ENCODE data around the gene EFNA1. TPM values are rescaled to one million over a fixed set of nuclear protein-coding genes. Genes with fewer than 3 reads are reported as not detected.
"Not testable (repeated sequence)": the region's sequence is repeated elsewhere in the genome, so short reads cannot be mapped to it uniquely, and the experiment has no call there.

The EFNA1 gene
- polyA plus RNA-seq, 3 donors = 60.4 to 78.9 (median 65.0) TPM

GRCh38 chr1:155113450-155113980 lies 14.2 kb upstream of the EFNA1 start:
- DNase-seq (ENCODE audit: extremely low read depth in 1 of 11, low read depth in 9 of 11, low spot score in 4 of 11) = no peak

- DNase-seq (ENCODE audit: extremely low read depth in 1 of 11, low read depth in 9 of 11, low spot score in 4 of 11) = no peak
These were observed 11.4 kb upstream of the EFNA1 start for GRCh38 chr1:155116113-155116764.

GRCh38 chr1:155117610-155118009 lies 10.1 kb upstream of the EFNA1 start:
- DNase-seq (ENCODE audit: extremely low read depth in 1 of 11, low read depth in 9 of 11, low spot score in 4 of 11) = no peak

- not testable (repeated sequence) for DNase-seq (ENCODE audit: extremely low read depth in 1 of 11, low read depth in 9 of 11, low spot score in 4 of 11)
These were observed 9.6 kb upstream of the EFNA1 start for GRCh38 chr1:155118090-155118489.

- no peak for DNase-seq (ENCODE audit: extremely low read depth in 1 of 11, low read depth in 9 of 11, low spot score in 4 of 11)
These were observed 7.4 kb upstream of the EFNA1 start for GRCh38 chr1:155120253-155120652.

- no peak for DNase-seq (ENCODE audit: extremely low read depth in 1 of 11, low read depth in 9 of 11, low spot score in 4 of 11)
These were observed 6.4 kb upstream of the EFNA1 start for GRCh38 chr1:155121249-155121648.

- no peak for DNase-seq (ENCODE audit: extremely low read depth in 1 of 11, low read depth in 9 of 11, low spot score in 4 of 11)
These were observed 5.4 kb upstream of the EFNA1 start for GRCh38 chr1:155122308-155122707.

GRCh38 chr1:155123801-155124200 lies 3.9 kb upstream of the EFNA1 start:
- no peak for DNase-seq (ENCODE audit: extremely low read depth in 1 of 11, low read depth in 9 of 11, low spot score in 4 of 11)

- DNase-seq (ENCODE audit: extremely low read depth in 1 of 11, low read depth in 9 of 11, low spot score in 4 of 11) = no peak
These were observed 2.9 kb upstream of the EFNA1 start for GRCh38 chr1:155124503-155125463.

GRCh38 chr1:155125511-155125945 lies 2.1 kb upstream of the EFNA1 start:
- no peak for DNase-seq (ENCODE audit: extremely low read depth in 1 of 11, low read depth in 9 of 11, low spot score in 4 of 11)

GRCh38 chr1:155125946-155126555 lies 1.6 kb upstream of the EFNA1 start:
- DNase-seq (ENCODE audit: extremely low read depth in 1 of 11, low read depth in 9 of 11, low spot score in 4 of 11) = peak in 2 of 11 donors; percentile 16 to 23

GRCh38 chr1:155126556-155127104 lies 1.0 kb upstream of the EFNA1 start:
- peak in 1 of 11 donors; percentile 24 for DNase-seq (ENCODE audit: extremely low read depth in 1 of 11, low read depth in 9 of 11, low spot score in 4 of 11)

- no peak for DNase-seq (ENCODE audit: extremely low read depth in 1 of 11, low read depth in 9 of 11, low spot score in 4 of 11)
These were observed 485 bp downstream of the EFNA1 start for GRCh38 chr1:155127967-155128754.

GRCh38 chr1:155128755-155129473 lies 1.2 kb downstream of the EFNA1 start:
- DNase-seq (ENCODE audit: extremely low read depth in 1 of 11, low read depth in 9 of 11, low spot score in 4 of 11) = peak in 2 of 11 donors; percentile 21 to 31

- DNase-seq (ENCODE audit: extremely low read depth in 1 of 11, low read depth in 9 of 11, low spot score in 4 of 11) = peak in 1 of 11 donors; percentile 12
These were observed 2.8 kb downstream of the EFNA1 start for GRCh38 chr1:155130272-155131006.

- no peak for DNase-seq (ENCODE audit: extremely low read depth in 1 of 11, low read depth in 9 of 11, low spot score in 4 of 11)
These were observed 3.6 kb downstream of the EFNA1 start for GRCh38 chr1:155131285-155131684.

GRCh38 chr1:155131856-155132255 lies 4.2 kb downstream of the EFNA1 start:
- DNase-seq (ENCODE audit: extremely low read depth in 1 of 11, low read depth in 9 of 11, low spot score in 4 of 11) = no peak
